KMS-11 (cell line): ENCODE data around the gene DDX43.

Experiments
- H2AFZ ChIP-seq: fragments of 200-600 bp; sonication (generic); 2 replicates; pipeline ENCODE4 v1.6.1; 2016; ENCODE audit warnings: antibody characterized with exemption, mixed run types, low read depth
- H3K27ac ChIP-seq: fragments of 200-600 bp; sonication (generic); 2 replicates; pipeline ENCODE4 v1.6.1; 2016; ENCODE audit warnings: mild to moderate bottlenecking, mixed run types
- H3K27me3 ChIP-seq: fragments of 200-600 bp; sonication (generic); 2 replicates; pipeline ENCODE4 v1.6.1; 2017; ENCODE audit warnings: mild to moderate bottlenecking, low read depth, mixed run types, moderate library complexity; ENCODE audit not compliant: insufficient read depth
- H3K36me3 ChIP-seq: fragments of 200-600 bp; sonication (generic); 2 replicates; pipeline ENCODE4 v1.6.1; 2017; ENCODE audit warnings: mild to moderate bottlenecking, mixed run types; ENCODE audit not compliant: insufficient read depth
- H3K4me1 ChIP-seq: fragments of 200-600 bp; sonication (generic); 2 replicates; pipeline ENCODE4 v1.6.1; 2016; ENCODE audit warnings: mild to moderate bottlenecking, low read depth, mixed run types; ENCODE audit not compliant: poor library complexity, severe bottlenecking
- H3K4me2 ChIP-seq: fragments of 200-600 bp; sonication (generic); 2 replicates; pipeline ENCODE4 v1.7.0; 2016; ENCODE audit warnings: mild to moderate bottlenecking, mixed run types
- H3K4me3 ChIP-seq: fragments of 200-600 bp; sonication (generic); IDR thresholded peaks from 2 replicates; pipeline ENCODE4 v1.6.1; 2017; ENCODE audit warnings: low read depth, low read length, mixed read lengths; ENCODE audit not compliant: insufficient read depth
- H3K79me2 ChIP-seq: fragments of 200-600 bp; sonication (generic); 2 replicates; pipeline ENCODE4 v1.6.1; 2016; ENCODE audit warnings: low read depth, mixed run types; ENCODE audit not compliant: insufficient read depth
- H3K9ac ChIP-seq: fragments of 200-600 bp; sonication (generic); 2 replicates; pipeline ENCODE4 v1.6.1; 2016; ENCODE audit warnings: mild to moderate bottlenecking, mixed run types
- H4K20me1 ChIP-seq: fragments of 200-600 bp; sonication (generic); 2 replicates; pipeline ENCODE4 v1.6.1; 2016; ENCODE audit warnings: mild to moderate bottlenecking, mixed run types; ENCODE audit not compliant: insufficient read depth
- CTCF ChIP-seq: fragments of 200-600 bp; sonication (generic); conservative IDR thresholded peaks from 2 replicates; pipeline ENCODE4 v1.6.1; 2017; ENCODE audit warnings: low read depth, mild to moderate bottlenecking, antibody characterized with exemption, low read length, moderate library complexity, mixed read lengths

Gene DDX43

GRCh38 chr6:73394577-73395354 lies at the start of gene DDX43:
DDX43 (plus strand) TSS chr6:73394828; CDS start chr6:73394906, 78 bp downstream.
- no peak for TF ChIP-seq CTCF
- no peaks in the 10 kb centered on the region for H3K27me3 ChIP-seq
- no peaks in the 10 kb centered on the region for H4K20me1 ChIP-seq
- H3K4me2 ChIP-seq = no peak within 1 kb of the TSS
- H3K9ac ChIP-seq = no peak within 1 kb of the TSS
- H3K4me1 ChIP-seq = peaks cover 24% of the 10 kb centered on the region
- H3K79me2 ChIP-seq = no peaks in the 10 kb centered on the region
- H2AFZ ChIP-seq = no peak within 1 kb of the TSS
- no peak within 1 kb of the TSS for H3K27ac ChIP-seq
- no peaks in the 10 kb centered on the region for H3K36me3 ChIP-seq
- no peak within 1 kb of the TSS for H3K4me3 ChIP-seq

- Histone ChIP-seq H3K4me2 (no peak overlapping the region), H3K27me3 (no peaks in the 10 kb centered on the region), H4K20me1 (no peaks in the 10 kb centered on the region), H3K27ac (no peak overlapping the region), H3K4me1 (no peaks in the 10 kb centered on the region), H3K36me3 (no peaks in the 10 kb centered on the region), H3K79me2 (no peaks in the 10 kb centered on the region), H3K9ac (no peak overlapping the region), H2AFZ (no peak overlapping the region), H3K4me3 (no peak overlapping the region)
- TF ChIP-seq CTCF = no peak
Observed at GRCh38 chr6:73348550-73349204, 46.0 kb upstream of the DDX43 start.

GRCh38 chr6:73349311-73349710 lies 45.3 kb upstream of the DDX43 start:
- no peak overlapping the region for H3K27ac ChIP-seq
- no peaks in the 10 kb centered on the region for H3K4me1 ChIP-seq
- no peak overlapping the region for H3K4me2 ChIP-seq
- H3K4me3 ChIP-seq = no peak overlapping the region
- no peak overlapping the region for H3K9ac ChIP-seq
- no peak overlapping the region for H2AFZ ChIP-seq
- H4K20me1 ChIP-seq = no peaks in the 10 kb centered on the region
- no peaks in the 10 kb centered on the region for H3K27me3 ChIP-seq
- H3K79me2 ChIP-seq = no peaks in the 10 kb centered on the region
- TF ChIP-seq CTCF = no peak
- no peaks in the 10 kb centered on the region for H3K36me3 ChIP-seq

DNA sequence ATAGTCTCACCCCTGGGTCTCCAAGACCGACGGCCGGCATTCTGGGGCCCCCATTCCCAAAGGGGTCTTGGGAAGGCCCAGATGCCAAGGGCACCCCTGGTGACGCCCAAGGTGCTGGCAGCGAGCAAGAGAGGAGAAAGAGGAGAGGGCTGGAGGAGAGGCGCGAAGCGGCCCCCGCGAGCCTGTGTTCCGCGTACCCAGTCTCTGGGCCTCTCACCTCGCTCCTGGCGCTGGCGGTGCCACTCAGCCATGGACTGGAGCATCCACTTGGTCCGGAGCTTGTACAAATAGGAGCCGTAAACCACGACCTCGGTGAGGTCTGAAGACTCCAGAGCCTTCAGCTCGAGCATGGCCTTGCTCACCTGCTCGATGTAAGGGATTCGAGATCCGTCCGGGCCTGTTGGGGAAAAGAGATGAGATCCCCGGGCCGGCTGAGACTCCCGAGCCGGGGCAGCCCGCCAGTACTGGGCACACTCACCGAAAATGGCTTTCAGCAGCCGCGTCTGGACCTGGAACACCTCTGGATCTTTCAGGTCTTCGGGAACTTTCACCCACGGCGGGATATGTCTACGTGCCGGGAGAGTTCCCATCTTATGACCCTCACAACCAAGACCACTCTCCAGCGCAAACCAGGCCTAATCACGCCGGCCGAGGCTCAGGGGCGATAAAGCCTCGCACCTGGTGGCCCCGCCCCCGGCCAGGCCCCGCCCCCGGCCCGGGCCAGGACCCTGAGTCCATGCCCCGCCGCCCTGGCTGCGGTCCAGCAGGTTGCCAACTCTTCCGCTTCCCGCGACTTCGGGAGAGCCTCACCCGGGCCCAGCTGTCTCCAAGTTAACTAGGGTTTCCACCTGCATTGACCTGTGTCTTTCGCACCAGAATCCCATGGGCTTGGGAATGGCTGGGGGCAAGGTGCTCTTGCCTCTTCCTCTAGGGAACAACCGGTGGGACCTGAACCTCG lies 40.7 kb upstream of the DDX43 start, which contains the start of gene DPPA5:
Gene DPPA5 (minus strand): TSS at position 641 of the 958 bp plus-strand sequence. CDS start 51 bp downstream, at position 590.
- H3K4me1 ChIP-seq = no peaks in the 10 kb centered on the region
- no peak within 1 kb of the TSS for H2AFZ ChIP-seq
- H3K4me3 ChIP-seq = no peak within 1 kb of the TSS
- no peaks in the 10 kb centered on the region for H3K79me2 ChIP-seq
- H3K9ac ChIP-seq = no peak within 1 kb of the TSS
- H3K36me3 ChIP-seq = no peaks in the 10 kb centered on the region
- H3K27ac ChIP-seq = no peak within 1 kb of the TSS
- no peaks in the 10 kb centered on the region for H3K27me3 ChIP-seq
- H4K20me1 ChIP-seq = no peaks in the 10 kb centered on the region
- TF ChIP-seq CTCF = no peak
- H3K4me2 ChIP-seq = no peak within 1 kb of the TSS
